Measurements from ENCODE around the gene CASK.

GRCh38 chrX:41857670-41858069, 65.7 kb downstream of the CASK start:
- TF ChIP-seq POLR2A (IDR thresholded peaks at IDR 0.05; ENCODE audit: low read depth, low read length) = no peak
- no peak for TF ChIP-seq SPI1 (IDR thresholded peaks at IDR 0.05; ENCODE audit: low read depth, low read length)
